Measurements from ENCODE around the gene PDGFA.

Gene PDGFA

DNA sequence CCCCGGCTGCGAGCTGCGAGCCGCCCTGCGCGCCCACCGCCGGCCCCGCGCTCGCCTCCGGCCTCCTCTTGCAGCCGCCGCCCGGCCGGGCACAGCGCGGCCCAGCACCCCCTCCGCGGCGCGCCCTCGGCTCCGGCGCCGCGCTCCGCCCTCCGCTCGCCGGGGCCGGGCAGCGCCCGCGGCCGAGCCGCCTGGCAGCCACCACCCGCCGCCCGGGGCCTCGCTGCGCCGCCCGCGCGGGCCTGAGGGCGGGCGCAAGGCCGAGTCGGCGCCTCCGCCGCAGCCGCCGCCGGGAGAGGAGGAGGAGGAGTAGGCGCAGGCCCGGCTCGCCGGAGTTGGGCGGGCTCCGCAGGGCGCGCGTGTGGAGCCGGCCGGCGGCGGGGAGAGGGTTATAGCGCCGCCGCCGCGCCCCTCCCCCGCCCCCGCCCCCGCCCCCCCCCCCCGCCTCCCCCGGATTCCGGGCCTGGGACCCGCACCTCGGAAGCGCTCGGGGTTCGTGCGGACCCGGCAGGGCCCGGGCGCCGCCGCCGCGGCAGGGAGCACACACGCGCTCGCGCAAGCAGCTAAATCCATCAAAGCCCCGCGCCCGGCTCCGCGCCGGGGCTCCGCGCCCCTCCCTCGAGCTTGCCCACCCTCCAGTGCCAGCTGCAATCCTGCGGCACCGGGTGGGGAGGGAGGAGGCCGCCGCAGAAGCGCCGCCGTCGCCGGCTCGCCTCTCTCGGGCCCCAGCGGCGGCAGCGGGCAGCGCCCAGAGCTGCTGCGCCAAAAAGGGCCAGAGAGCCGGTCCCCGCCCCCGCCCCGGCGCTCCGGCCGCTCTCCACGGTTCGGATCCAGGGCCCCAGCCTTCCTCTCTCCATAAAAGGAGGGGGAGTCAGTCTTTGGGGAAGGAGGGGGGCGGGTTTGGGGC, at the start of gene PDGFA:
Gene PDGFA, minus strand, starts transcription at position 363 of the 907 bp plus-strand sequence. CDS start 845 bp downstream, outside the sequence.
- DNase-seq (ENCODE audit: low read depth): no peak

DNA sequence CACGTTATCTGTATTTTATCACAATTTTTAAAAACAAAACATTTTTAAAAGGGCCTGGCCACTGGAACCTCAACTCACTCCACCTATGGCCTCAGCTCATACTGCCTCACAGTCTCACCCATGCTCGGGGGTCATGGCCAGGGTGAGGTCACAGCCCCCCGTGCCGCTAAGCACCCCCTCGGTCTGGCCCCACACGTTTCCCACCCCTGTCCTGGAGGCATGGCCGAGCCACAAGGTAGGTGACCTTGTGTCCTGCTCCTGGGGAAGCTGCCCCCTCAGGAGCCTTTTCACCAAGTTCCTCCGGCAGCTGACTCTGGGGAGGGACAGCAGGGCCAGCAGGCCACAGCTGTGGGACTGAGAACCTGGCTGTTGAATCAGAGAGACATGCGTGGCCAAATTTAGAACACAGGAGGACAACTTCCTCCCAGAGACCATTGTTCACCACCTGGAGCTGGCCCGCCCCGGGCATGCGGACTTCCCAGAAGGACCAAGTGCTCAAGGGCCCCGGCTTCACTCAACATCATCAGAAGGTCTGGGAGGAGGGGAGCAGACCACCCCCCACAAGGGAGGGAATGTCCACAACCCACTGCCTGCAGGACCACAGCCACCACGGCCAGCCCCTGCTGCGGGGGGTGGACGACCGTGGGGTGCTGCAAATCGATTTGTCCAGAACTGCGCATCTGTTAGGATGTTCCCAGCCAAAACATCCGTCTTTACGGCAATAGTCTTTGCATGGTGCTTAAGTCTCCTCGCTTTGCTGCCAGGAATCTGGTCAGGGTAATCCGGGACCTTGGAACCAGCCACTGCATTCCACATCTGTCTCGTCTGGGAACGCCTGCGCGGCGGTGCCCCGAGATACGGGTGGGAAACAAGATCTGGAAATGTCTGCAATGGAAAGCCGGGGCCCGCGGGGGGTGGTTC, 48.6 kb upstream of the PDGFA start:
- DNase-seq (ENCODE audit: low read depth): no peak

DNA sequence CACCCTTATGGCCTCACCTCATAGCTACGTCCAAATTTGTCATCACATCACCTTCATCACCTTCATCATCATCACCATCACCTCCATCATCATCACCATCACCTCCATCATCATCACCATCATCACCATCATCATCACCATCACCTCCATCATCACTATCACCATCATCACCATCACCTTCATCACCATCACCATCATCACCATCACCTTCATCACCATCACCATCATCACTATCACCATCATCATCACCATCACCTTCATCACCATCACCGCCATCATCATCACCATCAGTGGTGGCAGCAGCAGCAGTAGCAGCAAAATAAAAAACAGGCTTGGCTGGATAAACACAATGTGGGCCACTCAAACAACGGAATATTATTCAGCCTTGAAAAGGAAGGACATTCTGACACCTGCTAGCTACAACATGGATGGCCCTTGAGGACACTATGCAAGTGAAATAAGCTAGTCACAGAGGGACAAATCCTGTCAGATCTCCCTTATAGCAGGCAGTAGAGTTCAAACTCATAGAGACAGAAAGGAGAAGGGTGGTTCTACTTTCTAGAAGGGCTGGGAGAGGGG, 47.7 kb upstream of the PDGFA start:
- no peak for DNase-seq (ENCODE audit: low read depth)

DNA sequence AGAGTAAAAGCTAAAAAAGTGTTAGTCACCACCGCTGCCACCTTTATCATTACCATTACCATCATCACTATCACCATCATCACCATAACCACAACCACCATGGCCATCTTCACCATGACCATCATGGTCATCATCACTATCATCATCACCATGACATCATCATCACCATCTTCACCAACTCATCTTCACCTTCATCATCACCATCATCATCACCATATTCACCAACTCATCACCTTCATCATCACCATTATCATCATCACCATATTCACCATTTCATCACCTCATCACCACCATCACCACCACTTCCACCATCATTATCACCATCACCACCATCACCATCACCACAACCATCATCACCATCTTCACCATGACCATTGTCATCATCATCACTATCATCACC, 46.5 kb upstream of the PDGFA start:
- DNase-seq (ENCODE audit: low read depth): no peak

GRCh38 chr7:564176-564865, 44.7 kb upstream of the PDGFA start:
- DNase-seq (ENCODE audit: low read depth): no peak

DNA sequence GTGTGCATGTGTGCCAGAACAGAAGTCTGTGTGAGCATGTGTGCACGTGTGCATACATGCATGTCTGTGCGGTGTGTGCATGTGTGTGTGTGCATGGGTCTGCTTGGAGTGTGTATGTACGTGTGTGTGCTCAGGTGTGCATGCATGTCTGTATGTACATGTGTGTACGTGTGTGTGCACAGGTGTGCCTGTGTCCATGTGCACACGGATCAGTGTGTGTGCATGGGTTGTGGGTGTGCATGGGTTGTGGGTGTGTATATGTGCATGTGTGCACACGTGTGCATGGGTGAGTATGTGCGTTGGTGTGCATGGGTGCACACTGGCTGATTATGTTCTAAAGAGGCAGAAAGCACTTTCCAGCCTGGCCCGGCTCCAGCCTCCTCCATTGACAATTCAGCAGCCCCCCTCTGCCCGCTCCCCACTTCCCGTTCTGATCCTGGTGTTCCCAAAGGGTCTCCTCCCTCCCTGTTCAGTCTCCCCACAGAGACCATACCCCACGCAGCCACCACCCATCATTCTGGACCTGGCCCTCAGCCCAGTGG, 44.1 kb upstream of the PDGFA start:
- no peak for DNase-seq (ENCODE audit: low read depth)

DNA sequence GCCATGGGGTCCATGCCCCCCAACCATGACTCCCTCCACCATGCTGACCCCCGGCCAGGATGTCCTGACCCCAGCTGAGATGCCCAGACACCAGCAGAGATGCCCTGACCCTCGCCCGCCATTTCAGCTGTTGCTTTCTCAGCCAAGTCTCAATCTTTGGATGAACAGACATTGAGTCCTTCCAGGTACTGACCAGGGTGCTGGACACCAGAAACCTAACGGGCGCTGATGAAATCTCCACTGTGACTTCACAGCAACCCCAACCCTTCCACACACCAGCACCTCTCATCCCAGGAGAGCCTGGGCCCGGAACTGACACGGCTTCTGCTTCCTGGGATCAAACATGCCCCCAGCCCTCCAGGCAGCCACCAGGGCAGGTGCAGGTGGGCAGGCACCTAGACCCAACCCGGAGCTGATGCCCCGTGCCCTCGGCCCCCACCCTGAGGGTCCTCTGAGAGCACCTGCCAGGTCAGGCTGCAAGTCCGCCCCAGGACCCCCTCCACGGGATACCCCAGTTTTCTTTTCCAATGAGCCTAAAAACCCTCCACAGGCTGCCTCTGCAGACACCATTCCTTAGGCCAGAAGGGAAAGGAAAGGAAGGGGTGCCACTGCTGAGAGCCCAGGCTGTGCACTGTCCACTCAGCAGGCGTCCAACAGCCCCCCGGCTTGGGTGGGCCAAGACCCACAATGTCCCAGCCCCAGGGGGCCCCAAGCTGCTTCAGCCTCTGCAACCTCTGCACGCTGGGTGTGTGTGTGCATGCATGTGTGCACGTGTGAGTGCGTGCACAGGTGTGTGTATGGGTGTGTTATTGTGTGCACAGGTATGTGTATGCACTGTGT, 43.4 kb upstream of the PDGFA start:
- DNase-seq (ENCODE audit: low read depth): no peak

DNA sequence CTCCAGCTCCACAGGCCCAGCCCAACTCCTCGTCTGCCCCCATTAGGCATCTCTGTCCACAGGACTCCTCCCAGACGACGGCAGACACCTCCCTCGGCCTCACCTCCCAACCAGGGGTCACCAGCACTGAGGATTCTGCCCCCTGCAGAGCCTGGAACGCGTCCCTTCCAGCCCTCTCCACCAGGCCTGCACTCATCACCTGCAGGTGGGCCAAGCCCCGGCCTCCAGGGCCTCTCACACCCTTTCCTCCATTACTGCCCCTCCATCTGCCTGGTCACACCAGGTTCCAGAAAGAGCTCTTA, 42.7 kb upstream of the PDGFA start:
- DNase-seq (ENCODE audit: low read depth): no peak

- DNase-seq (ENCODE audit: low read depth): no peak
These were observed 42.2 kb upstream of the PDGFA start for GRCh38 chr7:561631-562373.

DNA sequence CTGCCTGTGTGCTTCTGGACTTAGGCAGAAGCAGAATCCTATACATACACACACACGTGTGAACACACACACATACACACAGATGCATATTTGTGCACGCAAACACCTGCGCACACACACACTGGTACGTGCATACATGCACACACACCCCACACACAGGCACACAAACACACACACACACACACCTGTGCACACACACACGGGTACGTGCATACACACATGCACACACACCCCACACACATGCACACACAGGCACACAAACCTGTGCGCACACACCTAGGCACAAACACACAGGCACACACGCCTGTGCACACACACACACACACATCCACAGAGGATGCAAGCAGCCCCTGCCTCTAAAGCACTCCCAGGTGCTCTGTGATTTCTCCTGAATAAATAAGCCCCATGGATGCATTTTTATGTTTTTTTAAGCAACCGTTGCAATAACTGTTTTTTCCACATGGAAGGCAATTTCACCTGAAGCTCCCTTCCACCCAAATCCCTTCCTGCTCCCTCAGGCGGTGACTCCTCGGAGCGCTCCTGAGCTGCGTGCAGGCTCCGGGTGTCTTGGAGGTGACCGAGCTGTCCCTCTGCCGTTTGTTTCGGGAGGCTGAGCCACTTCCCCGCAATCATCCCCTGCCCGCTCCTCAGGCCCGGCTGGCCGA, 41.5 kb upstream of the PDGFA start:
- no peak for DNase-seq (ENCODE audit: low read depth)

GRCh38 chr7:559396-559705, 39.7 kb upstream of the PDGFA start:
- no peak for DNase-seq (ENCODE audit: low read depth)

DNA sequence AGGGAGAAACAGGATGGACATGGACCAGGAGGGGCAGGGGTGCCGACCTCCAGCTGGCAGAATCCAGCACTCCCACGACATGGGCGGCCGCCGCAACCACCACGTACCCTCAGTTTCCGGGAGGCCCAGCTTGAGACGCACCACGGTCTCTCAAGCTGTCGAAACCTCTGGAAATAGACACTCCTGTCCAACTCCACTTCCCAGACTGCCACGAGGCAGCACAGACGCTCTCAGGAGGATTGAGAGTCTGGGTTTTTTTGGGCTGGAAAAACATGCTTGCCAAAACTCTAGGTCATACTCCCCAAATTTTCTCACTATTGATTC, 37.9 kb upstream of the PDGFA start:
- DNase-seq (ENCODE audit: low read depth): no peak

- DNase-seq (ENCODE audit: low read depth): no peak
These were observed 37.4 kb upstream of the PDGFA start for GRCh38 chr7:556837-557557.

- no peak for DNase-seq (ENCODE audit: low read depth)
These were observed 36.7 kb upstream of the PDGFA start for GRCh38 chr7:556291-556826.

- DNase-seq (ENCODE audit: low read depth): no peak
These were observed 36.0 kb upstream of the PDGFA start for GRCh38 chr7:555551-556160.

DNA sequence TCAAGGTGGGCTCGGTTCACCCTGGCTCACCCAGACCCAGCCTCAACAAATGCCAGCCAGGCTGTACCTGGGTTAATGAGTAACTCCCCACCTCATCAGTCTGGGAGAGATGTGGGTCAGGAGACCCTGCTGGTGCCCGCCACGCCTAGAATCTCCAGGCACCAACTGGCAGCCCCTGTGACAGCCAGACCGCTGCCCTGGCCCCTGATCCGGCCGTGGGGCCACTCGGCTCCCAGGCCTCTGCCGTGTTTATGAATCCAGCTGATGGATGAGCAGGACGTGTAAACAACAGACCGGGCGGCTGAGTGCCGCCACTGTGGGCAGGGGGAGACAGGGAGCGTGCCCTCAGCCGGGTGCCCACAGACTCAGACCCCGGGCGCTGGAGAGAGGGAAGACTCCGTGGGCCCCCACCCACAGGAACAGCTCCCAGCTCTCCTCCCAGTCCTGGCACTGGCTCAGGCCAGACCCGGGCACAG, 34.0 kb upstream of the PDGFA start:
- DNase-seq (ENCODE audit: low read depth): no peak

DNA sequence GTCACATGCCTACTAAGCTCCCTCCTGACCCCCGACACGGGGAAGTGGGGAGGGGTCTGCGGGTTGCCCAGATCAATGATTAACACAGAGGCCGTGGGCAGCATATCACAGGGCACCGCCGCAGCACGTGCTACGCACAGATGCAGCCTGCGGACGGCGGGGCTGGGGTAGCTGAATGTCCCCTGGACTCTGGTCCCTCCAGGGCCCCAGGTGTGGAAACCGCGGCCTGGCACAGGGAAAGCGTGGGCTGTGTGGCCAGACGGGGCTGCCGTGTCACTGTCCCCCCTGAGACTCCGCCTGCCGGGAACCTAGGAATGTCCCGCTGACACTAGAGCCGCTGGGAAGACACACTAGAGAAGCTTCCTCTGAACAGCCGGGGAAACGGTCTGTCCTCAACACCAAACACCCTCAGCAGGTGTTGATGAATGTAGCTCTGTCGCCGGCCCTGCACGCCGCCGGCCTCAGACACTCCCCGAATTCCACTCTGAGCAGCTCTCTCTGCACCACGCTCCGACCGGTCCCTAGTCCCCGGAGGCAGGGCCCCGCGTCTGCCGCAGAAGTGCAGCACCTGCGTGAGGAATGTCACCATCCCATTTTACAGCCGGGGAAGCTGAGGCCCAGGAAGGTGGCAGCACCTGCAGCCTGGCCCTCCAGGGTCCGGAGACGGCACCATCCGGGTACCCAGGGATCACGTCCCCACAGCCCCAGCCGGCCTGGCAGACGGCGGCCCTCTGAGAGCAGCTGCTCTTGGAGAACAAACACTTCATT, 33.4 kb upstream of the PDGFA start:
- DNase-seq (ENCODE audit: low read depth): no peak
